Epidermal melanocyte (primary cell): ENCODE measurements around the gene VWA7.
"Not testable (repeated sequence)": the region's sequence is repeated elsewhere in the genome, so short reads cannot be mapped to it uniquely, and the experiment has no call there.

ENCODE experiments used
- DNase-seq: peaks from one replicate; pipeline ENCODE4 v3.0.0; 2011; ENCODE audit warnings: low spot score; ENCODE audit not compliant: insufficient read length

The VWA7 gene

GRCh38 chr6:31805939-31806469 is 28.9 kb upstream of the VWA7 start:
- no peak for DNase-seq

GRCh38 chr6:31801031-31801927 is 24.2 kb upstream of the VWA7 start:
- not testable (repeated sequence) for DNase-seq

GRCh38 chr6:31799781-31800180 is 22.7 kb upstream of the VWA7 start:
- DNase-seq: no peak

GRCh38 chr6:31797588-31797987 is 20.5 kb upstream of the VWA7 start:
- DNase-seq: no peak

- no peak for DNase-seq
Measured at GRCh38 chr6:31796993-31797385, 19.9 kb upstream of the VWA7 start.

GRCh38 chr6:31795616-31796298 is 18.6 kb upstream of the VWA7 start, which contains the start of gene VARS1:
Gene VARS1 (minus strand): TSS chr6:31795752. CDS start chr6:31795217, 535 bp downstream.
- DNase-seq: peak; percentile 99

- no peak for DNase-seq
Measured at GRCh38 chr6:31794866-31795615, 17.9 kb upstream of the VWA7 start.

GRCh38 chr6:31794294-31794865 is 17.3 kb upstream of the VWA7 start:
- DNase-seq: no peak

GRCh38 chr6:31793927-31794245 is 16.8 kb upstream of the VWA7 start:
- not testable (repeated sequence) for DNase-seq

GRCh38 chr6:31792761-31793171 is 15.6 kb upstream of the VWA7 start:
- no peak for DNase-seq

- no peak for DNase-seq
Measured at GRCh38 chr6:31792090-31792374, 14.9 kb upstream of the VWA7 start.

- DNase-seq: peak; percentile 90
Measured at GRCh38 chr6:31791324-31792089, 14.4 kb upstream of the VWA7 start.

GRCh38 chr6:31785475-31785874 is 8.3 kb upstream of the VWA7 start:
- peak; percentile 8 for DNase-seq

GRCh38 chr6:31784098-31784925 is 7.2 kb upstream of the VWA7 start:
- peak; percentile 3 for DNase-seq

GRCh38 chr6:31782126-31782855 is 5.2 kb upstream of the VWA7 start:
- DNase-seq: peak; percentile 5

- no peak for DNase-seq
Measured at GRCh38 chr6:31781244-31782125, 4.4 kb upstream of the VWA7 start.

GRCh38 chr6:31780507-31781243 is 3.5 kb upstream of the VWA7 start:
- DNase-seq: peak; percentile 1

- no peak for DNase-seq
Measured at GRCh38 chr6:31779908-31780307, 2.8 kb upstream of the VWA7 start.
